ENCODE results near the gene PRKAR1A. TPM values are rescaled to one million over a fixed set of nuclear protein-coding genes. Genes with fewer than 3 reads are reported as not detected.

Gene PRKAR1A
- total and polyA plus RNA-seq, 10 donors, result 36.2 to 392 (median 313) TPM

DNA sequence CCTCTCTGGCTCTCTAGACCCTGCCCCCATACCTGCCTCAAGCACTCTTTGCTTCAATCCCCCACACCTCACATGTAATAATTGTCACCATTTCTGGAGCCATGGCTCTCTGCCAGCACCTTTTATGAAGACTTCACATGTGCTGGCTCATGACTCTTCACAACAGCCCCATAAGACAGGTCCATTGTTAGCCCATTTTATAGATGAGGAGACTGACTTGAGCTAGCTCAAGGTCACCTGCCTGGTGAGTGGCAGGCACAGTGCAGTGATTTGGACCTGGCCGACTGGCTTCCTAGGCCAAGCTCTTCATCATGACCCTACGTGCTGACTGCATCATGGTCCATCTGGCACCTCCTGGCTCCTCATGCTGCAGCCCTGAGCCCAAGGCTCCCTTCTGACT, 63.9 kb downstream of the PRKAR1A start:
- Histone ChIP-seq H3K9me3 (no peaks in the 10 kb centered on the region), H3K4me3 (no peak overlapping the region), H3K36me3 (no peaks in the 10 kb centered on the region), H3K4me1 (peaks cover 0 to 33% (median 16%) of the 10 kb centered on the region in 6 donors), H3K27ac (no peak overlapping the region), H3K27me3 (replicated peaks in 1 of 7) (no peaks in the 10 kb centered on the region)
- WGBS, 5 donors, result 80 to 98% (median 93%) methylated on average over 1 to 2 of the region's 2 CpGs
- intact Hi-C loops (cut with DNase I; ENCODE audit: low total_unique reads), result no loop called here
- TF ChIP-seq POLR2AphosphoS5 (IDR thresholded peaks at IDR 0.05) (no peak), POLR2A (IDR thresholded peaks at IDR 0.05) (no peak)
- TF ChIP-seq, protein P1, sequence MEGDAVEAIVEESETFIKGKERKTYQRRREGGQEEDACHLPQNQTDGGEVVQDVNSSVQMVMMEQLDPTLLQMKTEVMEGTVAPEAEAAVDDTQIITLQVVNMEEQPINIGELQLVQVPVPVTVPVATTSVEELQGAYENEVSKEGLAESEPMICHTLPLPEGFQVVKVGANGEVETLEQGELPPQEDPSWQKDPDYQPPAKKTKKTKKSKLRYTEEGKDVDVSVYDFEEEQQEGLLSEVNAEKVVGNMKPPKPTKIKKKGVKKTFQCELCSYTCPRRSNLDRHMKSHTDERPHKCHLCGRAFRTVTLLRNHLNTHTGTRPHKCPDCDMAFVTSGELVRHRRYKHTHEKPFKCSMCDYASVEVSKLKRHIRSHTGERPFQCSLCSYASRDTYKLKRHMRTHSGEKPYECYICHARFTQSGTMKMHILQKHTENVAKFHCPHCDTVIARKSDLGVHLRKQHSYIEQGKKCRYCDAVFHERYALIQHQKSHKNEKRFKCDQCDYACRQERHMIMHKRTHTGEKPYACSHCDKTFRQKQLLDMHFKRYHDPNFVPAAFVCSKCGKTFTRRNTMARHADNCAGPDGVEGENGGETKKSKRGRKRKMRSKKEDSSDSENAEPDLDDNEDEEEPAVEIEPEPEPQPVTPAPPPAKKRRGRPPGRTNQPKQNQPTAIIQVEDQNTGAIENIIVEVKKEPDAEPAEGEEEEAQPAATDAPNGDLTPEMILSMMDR (IDR thresholded peaks at IDR 0.05 in 8 of 11, conservative IDR thresholded peaks at IDR 0.05 in 3 of 11), result no peak
- no peak for DNase-seq

DNA sequence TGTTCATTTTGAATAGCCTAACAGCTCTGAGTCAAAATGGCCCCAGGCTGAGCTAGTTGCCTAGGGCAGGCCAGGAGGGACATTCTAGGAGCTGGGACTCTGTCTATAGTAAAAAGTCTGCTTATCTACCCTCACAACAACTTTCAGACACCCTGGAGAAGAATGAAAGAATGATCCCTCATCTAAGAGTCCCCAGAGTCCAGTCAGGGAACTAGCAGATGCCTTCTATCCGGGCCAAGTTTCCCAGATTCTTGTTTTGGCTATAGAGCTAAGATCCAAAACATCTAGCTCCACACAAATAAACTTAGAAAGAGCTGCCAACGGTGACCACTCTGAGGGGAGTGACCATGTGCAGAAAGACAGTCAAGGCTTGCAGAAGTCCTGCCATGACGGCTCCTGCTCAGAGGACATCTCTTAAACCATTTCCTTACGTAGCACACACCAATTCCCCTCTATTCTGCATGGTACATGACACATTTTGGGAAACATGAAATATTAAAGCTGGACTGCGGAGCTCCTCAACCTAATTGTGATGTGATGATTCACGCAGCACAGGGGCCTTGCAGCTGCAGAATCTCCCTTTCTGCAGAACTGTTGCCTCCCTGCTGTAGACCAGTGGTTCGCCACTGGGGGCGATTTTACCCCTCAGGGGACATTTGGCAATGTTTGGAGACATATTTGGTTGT, 64.7 kb downstream of the PRKAR1A start:
- TF ChIP-seq, protein P1 (IDR thresholded peaks at IDR 0.05 in 8 of 11, conservative IDR thresholded peaks at IDR 0.05 in 3 of 11), result no peak
- TF ChIP-seq POLR2AphosphoS5 (IDR thresholded peaks at IDR 0.05) (no peak), POLR2A (IDR thresholded peaks at IDR 0.05) (no peak)
- Histone ChIP-seq H3K9me3 (no peaks in the 10 kb centered on the region), H3K4me3 (no peak overlapping the region), H3K27ac (no peak overlapping the region), H3K4me1 (peaks cover 0 to 40% (median 17%) of the 10 kb centered on the region in 6 donors), H3K27me3 (replicated peaks in 1 of 7) (no peaks in the 10 kb centered on the region), H3K36me3 (no peaks in the 10 kb centered on the region)
- 71 to 88% (median 83%) methylated on average over 8 of the region's 8 CpGs for WGBS, 5 donors
- intact Hi-C loops (cut with DNase I; ENCODE audit: low total_unique reads), result no loop called here
- no peak for DNase-seq

DNA sequence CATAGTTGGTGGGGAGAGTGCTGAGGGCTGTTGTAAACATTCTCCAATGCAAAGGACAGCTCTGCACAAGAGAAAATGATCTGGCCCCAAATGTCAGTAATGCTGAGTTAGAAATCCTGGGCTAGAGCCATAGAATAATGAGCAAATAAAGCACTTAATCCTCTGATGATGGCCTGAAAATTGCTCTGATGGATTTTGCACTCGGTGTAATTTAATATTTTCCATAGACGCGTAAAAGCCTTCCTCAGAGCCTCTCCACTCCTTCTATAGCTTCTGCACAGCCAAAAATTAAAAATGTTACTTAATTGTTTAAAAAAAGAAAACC, 65.2 kb downstream of the PRKAR1A start:
- H3K9me3 ChIP-seq, result no peaks in the 10 kb centered on the region
- no peak overlapping the region for H3K27ac ChIP-seq
- H3K4me1 ChIP-seq, result peaks cover 0 to 41% (median 17%) of the 10 kb centered on the region in 6 donors
- no peak overlapping the region for H3K4me3 ChIP-seq
- TF ChIP-seq, protein P1 (IDR thresholded peaks at IDR 0.05 in 8 of 11, conservative IDR thresholded peaks at IDR 0.05 in 3 of 11), result no peak
- TF ChIP-seq POLR2A (IDR thresholded peaks at IDR 0.05) (no peak), POLR2AphosphoS5 (IDR thresholded peaks at IDR 0.05) (no peak)
- DNase-seq, result no peak
- WGBS, 5 donors, result 83 to 95% (median 94%) methylated on average over 3 of the region's 3 CpGs
- no peaks in the 10 kb centered on the region for H3K27me3 ChIP-seq (replicated peaks in 1 of 7)
- intact Hi-C loops (cut with DNase I; ENCODE audit: low total_unique reads), result no loop called here
- H3K36me3 ChIP-seq, result no peaks in the 10 kb centered on the region

DNA sequence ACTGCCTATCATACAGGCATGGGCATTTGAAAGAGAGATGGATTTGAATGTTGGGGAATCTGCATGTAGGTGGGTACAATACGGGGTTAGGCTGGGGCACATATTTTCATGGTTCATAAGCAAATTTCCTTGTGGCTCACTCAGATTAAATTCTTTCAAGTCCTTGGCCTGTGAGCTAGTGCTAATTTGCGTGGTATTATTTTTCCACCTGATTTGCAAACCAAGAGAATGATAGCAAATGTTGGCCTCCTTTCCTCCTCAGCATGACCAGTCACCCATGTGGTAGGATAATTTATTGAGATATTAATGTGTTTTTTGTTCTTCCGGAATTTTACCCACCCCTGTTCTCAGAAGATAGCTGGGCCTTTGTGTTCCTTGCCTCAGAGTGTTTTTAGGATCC, 66.0 kb downstream of the PRKAR1A start:
- Histone ChIP-seq H3K27me3 (replicated peaks in 1 of 7) (no peaks in the 10 kb centered on the region), H3K9me3 (no peaks in the 10 kb centered on the region), H3K27ac (no peak overlapping the region), H3K4me3 (no peak overlapping the region), H3K36me3 (no peaks in the 10 kb centered on the region), H3K4me1 (peaks cover 0 to 38% (median 17%) of the 10 kb centered on the region in 6 donors)
- DNase-seq, result no peak
- WGBS, 5 donors, result 85 to 95% (median 90%) methylated on average over 3 of the region's 3 CpGs
- TF ChIP-seq, protein P1 (IDR thresholded peaks at IDR 0.05 in 8 of 11, conservative IDR thresholded peaks at IDR 0.05 in 3 of 11), result no peak
- no peak for TF ChIP-seq POLR2A (IDR thresholded peaks at IDR 0.05)
- intact Hi-C loops (cut with DNase I; ENCODE audit: low total_unique reads), result no loop called here
